HCT116 (cell line): ENCODE measurements around the gene WDR82. TPM values are rescaled to one million over a fixed set of nuclear protein-coding genes. Genes with fewer than 3 reads are reported as not detected.

Experiments used
- ATAC-seq: fragments of 200-7000 bp; cut with Tn5 transposase; 2 replicates; pipeline ENCODE4 v1.9.1; 2020; ENCODE audit warnings: mild to moderate bottlenecking, moderate library complexity
- BruUV-seq: library from RNA; stranded (reverse); fragments of 400-500 nt; replicated peaks from 2 replicates; lab custom pipeline; 2021; lab: Mats Ljungman, UMichigan
- CTCF ChIA-PET: fragments of 300-600 bp; sonication (Branson Sonifier 250); formaldehyde crosslinking; loops from one replicate; lab custom pipeline; 2021; ENCODE audit warnings: antibody characterized with exemption; lab: Charles Lee
- POLR2A ChIA-PET: fragments of 300-600, 350-600 bp; sonication (Branson Sonifier 250); formaldehyde crosslinking; loops from one replicate; lab custom pipeline; 2021; ENCODE audit warnings: antibody characterized with exemption; lab: Charles Lee
- RAD21 ChIA-PET, 2 experiments: fragments of 300-600 bp; sonication (Branson Sonifier 250); formaldehyde crosslinking; loops; one replicate each; lab custom pipeline; 2023; ENCODE audit warnings: low total read pairs in 2 of 2; ENCODE audit not compliant: uncharacterized antibody in 2 of 2, unreplicated experiment in 2 of 2, low non-redundant PET in 1 of 2; lab: Charles Lee
- DNase-seq: peaks from one replicate; pipeline ENCODE4 v3.0.0-alpha.2; 2010; ENCODE audit warnings: low read depth, low spot score
- H2AFZ ChIP-seq: fragments of 200-600 bp; shearing (Covaris generic), sonication (generic); 2 replicates; pipeline ENCODE4 v1.6.1; 2017; ENCODE audit warnings: low read depth, mixed run types, mixed read lengths, antibody characterized with exemption, low read length; ENCODE audit not compliant: poor library complexity, severe bottlenecking
- H3K27ac ChIP-seq: 2 replicates; pipeline ENCODE4 v1.5.1; 2012; ENCODE audit warnings: low read depth, low read length
- H3K27me3 ChIP-seq: fragments of 200-600 bp; sonication (generic); 2 replicates; pipeline ENCODE4 v1.6.1; 2016; ENCODE audit warnings: mixed run types, low read length, mixed read lengths; ENCODE audit not compliant: insufficient read depth
- H3K36me3 ChIP-seq, 2 experiments: fragments of 200-500 bp in 1 of 2; fragments of 200-600 bp in 1 of 2; sonication (Bioruptor generic) in 1 of 2; sonication (generic) in 1 of 2; 2 replicates each; pipeline versions ENCODE4 v1.5.1 to v1.6.1; 2014 to 2016; ENCODE audit warnings: low read length in 2 of 2, inconsistent platforms in 1 of 2, mixed read lengths in 1 of 2, mixed run types in 1 of 2; ENCODE audit not compliant: insufficient read depth in 2 of 2, control insufficient read depth in 1 of 2
- H3K4me1 ChIP-seq, 2 experiments: fragments of 200-600 bp in 1 of 2; sonication (generic) in 1 of 2; 2 replicates each; pipeline versions ENCODE4 v1.5.1 to v1.6.1; 2012 to 2017; ENCODE audit warnings: low read length in 2 of 2, inconsistent platforms in 1 of 2, mild to moderate bottlenecking in 1 of 2, mixed read lengths in 1 of 2, mixed run types in 1 of 2, moderate library complexity in 1 of 2; ENCODE audit not compliant: insufficient read depth in 2 of 2, control insufficient read depth in 1 of 2
- H3K4me2 ChIP-seq: fragments of 200-600 bp; sonication (generic); 2 replicates; pipeline ENCODE4 v1.6.1; 2017; ENCODE audit warnings: mixed run types, low read length, mixed read lengths
- H3K4me3 ChIP-seq, 2 experiments: fragments of 200-600 bp in 1 of 2; sonication (generic) in 1 of 2; replicated peaks in 1 of 2; 2 replicates each; pipeline ENCODE4 v1.5.1; 2011 to 2016; ENCODE audit warnings: low read length in 2 of 2, control low read depth in 1 of 2, low read depth in 1 of 2, mild to moderate bottlenecking in 1 of 2, mixed read lengths in 1 of 2, mixed run types in 1 of 2
- H3K79me2 ChIP-seq: fragments of 200-600 bp; sonication (generic); 2 replicates; pipeline ENCODE4 v1.6.1; 2017; ENCODE audit warnings: mild to moderate bottlenecking, mixed run types, low read length, moderate library complexity, mixed read lengths; ENCODE audit not compliant: insufficient read depth
- H3K9ac ChIP-seq: fragments of 200-600 bp; sonication (generic); 2 replicates; pipeline ENCODE4 v1.6.1; 2016; ENCODE audit warnings: low read length, mixed read lengths
- H3K9me2 ChIP-seq: fragments of 200-600 bp; sonication (generic), shearing (Covaris generic); 2 replicates; pipeline ENCODE4 v1.6.1; 2017; ENCODE audit warnings: mixed run types, mild to moderate bottlenecking, moderate library complexity; ENCODE audit not compliant: insufficient read depth
- H3K9me3 ChIP-seq, 2 experiments: fragments of 200-500 bp in 1 of 2; fragments of 200-600 bp in 1 of 2; sonication (Bioruptor generic) in 1 of 2; sonication (generic) in 1 of 2; 2 replicates each; pipeline ENCODE4 v1.6.1; 2014 to 2017; ENCODE audit warnings: low read length in 2 of 2, mixed read lengths in 2 of 2, inconsistent platforms in 1 of 2, low read depth in 1 of 2, mild to moderate bottlenecking in 1 of 2, mixed run types in 1 of 2, moderate library complexity in 1 of 2; ENCODE audit not compliant: control insufficient read depth in 1 of 2, insufficient read depth in 1 of 2
- H4K20me1 ChIP-seq: fragments of 200-600 bp; sonication (generic), shearing (Covaris generic); 2 replicates; pipeline ENCODE4 v1.6.1; 2017; ENCODE audit warnings: mixed run types, mild to moderate bottlenecking, moderate library complexity; ENCODE audit not compliant: insufficient read depth
- ATF3 ChIP-seq: IDR thresholded peaks from 2 replicates; pipeline ENCODE4 v1.6.1; 2012
- CEBPB ChIP-seq: IDR thresholded peaks from 2 replicates; pipeline ENCODE4 v1.6.1; 2012; ENCODE audit warnings: low read depth
- EGR1 ChIP-seq: IDR thresholded peaks from 2 replicates; pipeline ENCODE4 v1.6.1; 2012; ENCODE audit warnings: low read depth
- EZH2phosphoT487 ChIP-seq: fragments of 200-600 bp; IDR thresholded peaks from 2 replicates; pipeline ENCODE4 v1.6.1; 2018; ENCODE audit warnings: antibody characterized with exemption, borderline replicate concordance
- JUND ChIP-seq: IDR thresholded peaks from 2 replicates; pipeline ENCODE4 v1.6.1; 2012
- SRF ChIP-seq: IDR thresholded peaks from 2 replicates; pipeline ENCODE4 v1.6.1; 2012; ENCODE audit warnings: low read depth
- TCF7L2 ChIP-seq: IDR thresholded peaks from 2 replicates; pipeline ENCODE4 v1.7.0; 2011; ENCODE audit warnings: borderline replicate concordance, inconsistent platforms; ENCODE audit not compliant: insufficient read depth, insufficient read length; ENCODE audit errors: extremely low read depth
- YY1 ChIP-seq: IDR thresholded peaks from 2 replicates; pipeline ENCODE4 v1.6.1; 2011; ENCODE audit warnings: low read length, low read depth, moderate library complexity, mild to moderate bottlenecking; ENCODE audit not compliant: insufficient replicate concordance; ENCODE audit errors: extremely low read depth
- intact Hi-C: fragments of 100-400 bp; cut with micrococcal nuclease; formaldehyde crosslinking; loops from 2 replicates; pipeline ENCODE4 v1.10.0; 2022
- total RNA-seq: library from RNA; stranded (reverse); gene quantifications from one replicate; pipeline ENCODE4 v1.2.1, GENCODE V29; 2021; ENCODE audit not compliant: unreplicated experiment

WDR82 gene
- total RNA-seq, 1 experiment from 2014 or later = 89.7 TPM

GRCh38 chr3:52292247-52293065 lies 14.0 kb upstream of the WDR82 start:
- Histone ChIP-seq H3K9me3 (no peaks in the 10 kb centered on the region), H2AFZ (no peak overlapping the region), H3K9ac (no peak overlapping the region), H3K36me3 (0 out of 4 replicates have a peak, but pooled peaks cover 0 to 8% of the 10 kb centered on the region in 2 experiments), H4K20me1 (no peaks in the 10 kb centered on the region), H3K9me2 (no peaks in the 10 kb centered on the region), H3K27ac (no peak overlapping the region), H3K4me1 (peaks cover 4 to 6% of the 10 kb centered on the region in 2 experiments), H3K4me3 (no peak overlapping the region), H3K79me2 (0 out of 2 replicates have a peak, but pooled peaks cover 5% of the 10 kb centered on the region), H3K27me3 (no peaks in the 10 kb centered on the region), H3K4me2 (no peak overlapping the region)
- DNase-seq = no peak
- CTCF ChIA-PET = interaction anchor here (1.0 to 1.3 kb wide), 2 partner anchors 47 to 93 kb away, joined by 4 to 6 read pairs; no protein-coding TSS in a partner anchor
- RAD21 ChIA-PET = no interaction called here
- POLR2A ChIA-PET = no interaction called here
- ATAC-seq = no peak
- BruUV-seq = no TSS peak
- intact Hi-C loops = loop anchor here (5.0 kb wide), 1 partner anchor 155 kb away; the partner anchor contains the start of gene SEMA3G
- TF ChIP-seq CEBPB = no peak
- no peak for TF ChIP-seq EZH2phosphoT487
- TF ChIP-seq EGR1 = no peak
- TF ChIP-seq ATF3 = no peak
- TF ChIP-seq TCF7L2 = no peak
- TF ChIP-seq SRF = no peak
- no peak for TF ChIP-seq YY1
- no peak for TF ChIP-seq JUND
